HCT116 (cell line): Measurements from ENCODE around the gene RABEP1. TPM values are rescaled to one million over a fixed set of nuclear protein-coding genes. Genes with fewer than 3 reads are reported as not detected.

Source experiments
- ATAC-seq: fragments of 200-7000 bp; cut with Tn5 transposase; 2 replicates; pipeline ENCODE4 v1.9.1; 2020; ENCODE audit warnings: mild to moderate bottlenecking, moderate library complexity
- BruUV-seq: library from RNA; stranded (reverse); fragments of 400-500 nt; replicated peaks from 2 replicates; lab custom pipeline; 2021; lab: Mats Ljungman, UMichigan
- CTCF ChIA-PET: fragments of 300-600 bp; sonication (Branson Sonifier 250); formaldehyde crosslinking; loops from one replicate; lab custom pipeline; 2021; ENCODE audit warnings: antibody characterized with exemption; lab: Charles Lee
- POLR2A ChIA-PET: fragments of 300-600, 350-600 bp; sonication (Branson Sonifier 250); formaldehyde crosslinking; loops from one replicate; lab custom pipeline; 2021; ENCODE audit warnings: antibody characterized with exemption; lab: Charles Lee
- RAD21 ChIA-PET, 2 experiments: fragments of 300-600 bp; sonication (Branson Sonifier 250); formaldehyde crosslinking; loops; one replicate each; lab custom pipeline; 2023; ENCODE audit warnings: low total read pairs in 2 of 2; ENCODE audit not compliant: uncharacterized antibody in 2 of 2, unreplicated experiment in 2 of 2, low non-redundant PET in 1 of 2; lab: Charles Lee
- DNase-seq: peaks from one replicate; pipeline ENCODE4 v3.0.0-alpha.2; 2010; ENCODE audit warnings: low read depth, low spot score
- H2AFZ ChIP-seq: fragments of 200-600 bp; shearing (Covaris generic), sonication (generic); 2 replicates; pipeline ENCODE4 v1.6.1; 2017; ENCODE audit warnings: low read depth, mixed run types, mixed read lengths, antibody characterized with exemption, low read length; ENCODE audit not compliant: poor library complexity, severe bottlenecking
- H3K27ac ChIP-seq: 2 replicates; pipeline ENCODE4 v1.5.1; 2012; ENCODE audit warnings: low read depth, low read length
- H3K27me3 ChIP-seq: fragments of 200-600 bp; sonication (generic); 2 replicates; pipeline ENCODE4 v1.6.1; 2016; ENCODE audit warnings: mixed run types, low read length, mixed read lengths; ENCODE audit not compliant: insufficient read depth
- H3K36me3 ChIP-seq, 2 experiments: fragments of 200-500 bp in 1 of 2; fragments of 200-600 bp in 1 of 2; sonication (Bioruptor generic) in 1 of 2; sonication (generic) in 1 of 2; 2 replicates each; pipeline versions ENCODE4 v1.5.1 to v1.6.1; 2014 to 2016; ENCODE audit warnings: low read length in 2 of 2, inconsistent platforms in 1 of 2, mixed read lengths in 1 of 2, mixed run types in 1 of 2; ENCODE audit not compliant: insufficient read depth in 2 of 2, control insufficient read depth in 1 of 2
- H3K4me1 ChIP-seq, 2 experiments: fragments of 200-600 bp in 1 of 2; sonication (generic) in 1 of 2; 2 replicates each; pipeline versions ENCODE4 v1.5.1 to v1.6.1; 2012 to 2017; ENCODE audit warnings: low read length in 2 of 2, inconsistent platforms in 1 of 2, mild to moderate bottlenecking in 1 of 2, mixed read lengths in 1 of 2, mixed run types in 1 of 2, moderate library complexity in 1 of 2; ENCODE audit not compliant: insufficient read depth in 2 of 2, control insufficient read depth in 1 of 2
- H3K4me2 ChIP-seq: fragments of 200-600 bp; sonication (generic); 2 replicates; pipeline ENCODE4 v1.6.1; 2017; ENCODE audit warnings: mixed run types, low read length, mixed read lengths
- H3K4me3 ChIP-seq, 2 experiments: fragments of 200-600 bp in 1 of 2; sonication (generic) in 1 of 2; replicated peaks in 1 of 2; 2 replicates each; pipeline ENCODE4 v1.5.1; 2011 to 2016; ENCODE audit warnings: low read length in 2 of 2, control low read depth in 1 of 2, low read depth in 1 of 2, mild to moderate bottlenecking in 1 of 2, mixed read lengths in 1 of 2, mixed run types in 1 of 2
- H3K79me2 ChIP-seq: fragments of 200-600 bp; sonication (generic); 2 replicates; pipeline ENCODE4 v1.6.1; 2017; ENCODE audit warnings: mild to moderate bottlenecking, mixed run types, low read length, moderate library complexity, mixed read lengths; ENCODE audit not compliant: insufficient read depth
- H3K9ac ChIP-seq: fragments of 200-600 bp; sonication (generic); 2 replicates; pipeline ENCODE4 v1.6.1; 2016; ENCODE audit warnings: low read length, mixed read lengths
- H3K9me2 ChIP-seq: fragments of 200-600 bp; sonication (generic), shearing (Covaris generic); 2 replicates; pipeline ENCODE4 v1.6.1; 2017; ENCODE audit warnings: mixed run types, mild to moderate bottlenecking, moderate library complexity; ENCODE audit not compliant: insufficient read depth
- H3K9me3 ChIP-seq, 2 experiments: fragments of 200-500 bp in 1 of 2; fragments of 200-600 bp in 1 of 2; sonication (Bioruptor generic) in 1 of 2; sonication (generic) in 1 of 2; 2 replicates each; pipeline ENCODE4 v1.6.1; 2014 to 2017; ENCODE audit warnings: low read length in 2 of 2, mixed read lengths in 2 of 2, inconsistent platforms in 1 of 2, low read depth in 1 of 2, mild to moderate bottlenecking in 1 of 2, mixed run types in 1 of 2, moderate library complexity in 1 of 2; ENCODE audit not compliant: control insufficient read depth in 1 of 2, insufficient read depth in 1 of 2
- H4K20me1 ChIP-seq: fragments of 200-600 bp; sonication (generic), shearing (Covaris generic); 2 replicates; pipeline ENCODE4 v1.6.1; 2017; ENCODE audit warnings: mixed run types, mild to moderate bottlenecking, moderate library complexity; ENCODE audit not compliant: insufficient read depth
- CBX3 ChIP-seq: IDR thresholded peaks from 2 replicates; pipeline ENCODE4 v1.6.1; 2012; ENCODE audit warnings: low read depth
- CTCF ChIP-seq, 3 experiments: fragments of 200-600 bp in 1 of 3; sonication (generic) in 1 of 3; IDR thresholded peaks in 2 of 3; conservative IDR thresholded peaks in 1 of 3; 2 replicates each; pipeline ENCODE4 v1.5.1; 2012 to 2017; ENCODE audit warnings: low read depth in 2 of 3, low read length in 2 of 3, antibody characterized with exemption in 1 of 3, borderline replicate concordance in 1 of 3, control low read depth in 1 of 3, mild to moderate bottlenecking in 1 of 3, mixed read lengths in 1 of 3, mixed run types in 1 of 3, moderate library complexity in 1 of 3; ENCODE audit not compliant: insufficient read depth in 1 of 3
- ELF1 ChIP-seq: IDR thresholded peaks from 2 replicates; pipeline ENCODE4 v1.6.1; 2012; ENCODE audit warnings: low read depth, borderline replicate concordance
- EZH2 ChIP-seq: fragments of 200-600 bp; sonication (generic); IDR thresholded peaks from 2 replicates; pipeline ENCODE4 v1.6.1; 2017; ENCODE audit warnings: antibody characterized with exemption, mixed run types
- EZH2phosphoT487 ChIP-seq: fragments of 200-600 bp; IDR thresholded peaks from 2 replicates; pipeline ENCODE4 v1.6.1; 2018; ENCODE audit warnings: antibody characterized with exemption, borderline replicate concordance
- JUND ChIP-seq: IDR thresholded peaks from 2 replicates; pipeline ENCODE4 v1.6.1; 2012
- POLR2A ChIP-seq: IDR thresholded peaks from 2 replicates; pipeline ENCODE4 v1.7.0; 2011; ENCODE audit warnings: borderline replicate concordance; ENCODE audit not compliant: insufficient read depth, insufficient read length; ENCODE audit errors: extremely low read depth
- POLR2AphosphoS5 ChIP-seq: IDR thresholded peaks from 2 replicates; pipeline ENCODE4 v1.6.1; 2011; ENCODE audit warnings: mild to moderate bottlenecking, low read depth, low read length, moderate library complexity
- RAD21 ChIP-seq: IDR thresholded peaks from 2 replicates; pipeline ENCODE4 v1.6.1; 2012; ENCODE audit warnings: low read depth, mild to moderate bottlenecking
- REST ChIP-seq: IDR thresholded peaks from 2 replicates; pipeline ENCODE4 v1.6.1; 2012; ENCODE audit warnings: low read depth
- SIN3A ChIP-seq: IDR thresholded peaks from 2 replicates; pipeline ENCODE4 v1.6.1; 2012; ENCODE audit warnings: low read depth
- SP1 ChIP-seq: IDR thresholded peaks from 2 replicates; pipeline ENCODE4 v1.6.1; 2012; ENCODE audit warnings: low read depth
- SRF ChIP-seq: IDR thresholded peaks from 2 replicates; pipeline ENCODE4 v1.6.1; 2012; ENCODE audit warnings: low read depth
- ZBTB33 ChIP-seq: IDR thresholded peaks from 2 replicates; pipeline ENCODE4 v1.6.1; 2011; ENCODE audit warnings: mild to moderate bottlenecking, low read length, moderate library complexity; ENCODE audit not compliant: insufficient replicate concordance; ENCODE audit errors: extremely low read depth
- intact Hi-C: fragments of 100-400 bp; cut with micrococcal nuclease; formaldehyde crosslinking; loops from 2 replicates; pipeline ENCODE4 v1.10.0; 2022
- total RNA-seq: library from RNA; stranded (reverse); gene quantifications from one replicate; pipeline ENCODE4 v1.2.1, GENCODE V29; 2021; ENCODE audit not compliant: unreplicated experiment

RABEP1 gene
- total RNA-seq, 1 experiment from 2014 or later: 38.5 TPM

GRCh38 chr17:5248821-5249479, 33.1 kb upstream of the RABEP1 start:
- BruUV-seq: no TSS peak
- DNase-seq: no peak
- Histone ChIP-seq H4K20me1 (no peaks in the 10 kb centered on the region), H3K9ac (no peak overlapping the region), H3K9me2 (no peaks in the 10 kb centered on the region), H3K36me3 (no peaks in the 10 kb centered on the region), H3K4me2 (no peak overlapping the region), H3K27me3 (no peaks in the 10 kb centered on the region), H3K79me2 (no peaks in the 10 kb centered on the region), H2AFZ (no peak overlapping the region), H3K4me3 (no peak overlapping the region), H3K4me1 (no peaks in the 10 kb centered on the region), H3K9me3 (no peaks in the 10 kb centered on the region), H3K27ac (no peak overlapping the region)
- intact Hi-C loops: loop anchor here (1.0 to 5.0 kb wide), 4 partner anchors 58 to 1188 kb away; partner anchors contain the start of genes AIPL1 and C1QBP
- ChIA-PET RAD21 (no interaction called here), CTCF (interaction anchor here (1.2 to 1.5 kb wide), 2 partner anchors 9 to 192 kb away, joined by 3 read pairs; no protein-coding TSS in a partner anchor), POLR2A (no interaction called here)
- TF ChIP-seq SRF (no peak), SP1 (no peak), SIN3A (no peak), CBX3 (no peak), RAD21 (no peak), CTCF (IDR thresholded peaks at IDR 0.05 in 2 of 3, conservative IDR thresholded peaks at IDR 0.05 in 1 of 3; ENCODE audit: borderline replicate concordance in 1 of 3, insufficient read depth in 1 of 3, low read depth in 2 of 3, low read length in 2 of 3) (no peak), POLR2AphosphoS5 (no peak), ELF1 (no peak), POLR2A (no peak), REST (no peak), JUND (no peak), EZH2 (no peak), EZH2phosphoT487 (no peak), ZBTB33 (no peak)
- no peak for ATAC-seq
